ENCODE results near the gene TMEM89.

The TMEM89 gene

DNA sequence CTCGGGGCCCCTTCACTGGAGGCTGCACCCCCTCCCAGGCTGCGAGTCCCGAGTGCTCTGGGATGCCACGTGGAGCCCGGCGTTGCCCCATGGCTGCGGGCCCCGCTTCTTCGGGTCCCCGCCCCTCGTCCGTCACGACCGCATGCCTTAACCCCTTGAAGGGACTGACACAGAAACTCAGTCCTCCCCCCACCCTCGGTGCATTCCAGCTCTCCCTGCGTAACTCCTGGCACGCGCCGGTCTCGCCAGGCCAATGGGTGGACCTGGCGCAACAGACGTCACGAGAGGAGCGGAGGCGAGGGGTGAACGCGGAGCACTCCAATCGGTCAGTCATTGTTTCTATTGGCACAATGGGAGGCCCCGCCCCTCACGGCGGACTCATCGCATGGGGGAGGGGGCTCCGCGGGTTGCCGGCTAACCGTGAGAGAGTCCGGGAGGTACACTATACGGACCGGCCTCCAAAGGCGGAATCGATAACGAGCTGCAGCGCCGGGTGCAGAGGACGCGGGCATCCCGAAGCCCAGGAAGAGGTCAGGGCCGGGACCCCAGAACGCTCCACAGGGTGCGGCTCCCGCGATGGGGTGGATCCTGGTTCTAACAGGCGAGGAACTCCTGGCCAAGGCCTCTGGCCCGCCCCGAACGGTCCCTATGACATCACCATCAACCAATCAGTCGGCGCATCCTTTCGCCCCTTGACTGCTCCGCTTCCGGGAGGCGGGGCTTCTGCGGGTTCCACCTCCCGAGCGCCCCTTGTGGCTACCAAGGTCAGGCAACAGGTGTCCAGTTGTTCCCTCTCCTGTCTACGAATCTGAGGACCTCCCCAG is 42.1 kb upstream of the TMEM89 start (continued):
- TF ChIP-seq INSM2 (tag by site-specific recombination; IDR thresholded peaks at IDR 0.05) (peak; percentile 90), SP2 (tag by site-specific recombination; IDR thresholded peaks at IDR 0.05) (peak; percentile 86), ZNF391 (tag by site-specific recombination; IDR thresholded peaks at IDR 0.05; ENCODE audit: borderline replicate concordance, low read depth) (peak; percentile 14; the same call in 1 of the 2 replicates), SP3 (tag by site-specific recombination; IDR thresholded peaks at IDR 0.05) (peak; percentile 90), FEZF1 (tag by site-specific recombination; IDR thresholded peaks at IDR 0.05) (0 out of 2 replicates have a peak, but pooled peaks have one; percentile 19), TCF7L2 (IDR thresholded peaks at IDR 0.05; ENCODE audit: borderline replicate concordance, low read depth, low read length) (no peak), ZNF548 (tag by site-specific recombination; IDR thresholded peaks at IDR 0.05) (no peak), ZNF132 (tag by site-specific recombination; IDR thresholded peaks at IDR 0.05; ENCODE audit: borderline replicate concordance) (no peak), KLF1 (tag by site-specific recombination; IDR thresholded peaks at IDR 0.05) (peak; percentile 81), ZFP3 (tag by site-specific recombination; IDR thresholded peaks at IDR 0.05; ENCODE audit: low read depth) (no peak), ZBTB10 (tag by site-specific recombination; IDR thresholded peaks at IDR 0.05) (no peak; the same call in none of the 2 replicates), PBX3 (CRISPR knock-in tag; IDR thresholded peaks at IDR 0.05) (no peak), ZSCAN30 (tag by site-specific recombination; IDR thresholded peaks at IDR 0.05) (peak; percentile 59; the same call in 1 of the 2 replicates), ZNF629 (tag by site-specific recombination; IDR thresholded peaks at IDR 0.05) (peak; percentile 95), ZNF610 (tag by site-specific recombination; IDR thresholded peaks at IDR 0.05; ENCODE audit: borderline replicate concordance) (no peak; the same call in 1 of the 2 replicates), ZFP69B (tag by site-specific recombination; IDR thresholded peaks at IDR 0.05) (peak; percentile 99), ZBTB48 (tag by site-specific recombination; IDR thresholded peaks at IDR 0.05) (0 out of 2 replicates have a peak, but pooled peaks have one; percentile 57)
- TF ChIP-seq, protein P1, sequence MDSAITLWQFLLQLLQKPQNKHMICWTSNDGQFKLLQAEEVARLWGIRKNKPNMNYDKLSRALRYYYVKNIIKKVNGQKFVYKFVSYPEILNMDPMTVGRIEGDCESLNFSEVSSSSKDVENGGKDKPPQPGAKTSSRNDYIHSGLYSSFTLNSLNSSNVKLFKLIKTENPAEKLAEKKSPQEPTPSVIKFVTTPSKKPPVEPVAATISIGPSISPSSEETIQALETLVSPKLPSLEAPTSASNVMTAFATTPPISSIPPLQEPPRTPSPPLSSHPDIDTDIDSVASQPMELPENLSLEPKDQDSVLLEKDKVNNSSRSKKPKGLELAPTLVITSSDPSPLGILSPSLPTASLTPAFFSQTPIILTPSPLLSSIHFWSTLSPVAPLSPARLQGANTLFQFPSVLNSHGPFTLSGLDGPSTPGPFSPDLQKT (IDR thresholded peaks at IDR 0.05; ENCODE audit: borderline replicate concordance, low read depth, low read length), result peak; percentile 62; the same call in 1 of the 2 replicates

All from HEK293 (cell line).